ENCODE results near the gene SBK3. TPM values are rescaled to one million over a fixed set of nuclear protein-coding genes. Genes with fewer than 3 reads are reported as not detected.

SBK3 gene
- total RNA-seq, 1 experiment from 2014 or later, result 1.2 TPM

DNA sequence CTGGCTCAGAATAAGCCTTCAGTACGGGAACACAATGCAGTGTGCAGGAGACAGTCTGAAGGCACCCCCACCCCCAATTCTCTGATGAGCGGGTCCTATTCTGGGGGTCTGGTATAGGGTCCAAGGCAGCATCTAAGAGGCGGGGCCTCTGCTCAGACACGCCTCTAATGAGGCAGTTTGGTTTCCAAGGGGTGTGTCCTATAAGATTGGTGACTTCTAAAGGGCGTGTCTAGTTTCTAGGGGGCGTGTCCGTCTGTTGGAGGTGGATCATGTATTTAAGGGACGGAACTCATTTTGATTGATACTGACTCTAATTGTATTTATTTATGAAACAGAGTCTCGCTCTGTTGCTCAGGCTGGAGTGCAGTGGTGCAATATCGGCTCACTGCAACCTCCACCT, 45.3 kb upstream of the SBK3 start:
- ATAC-seq (peak; percentile 58), DNase-seq (ENCODE audit: low read depth, low spot score) (peak; percentile 42)
- Histone ChIP-seq H3K36me3 (ENCODE audit: control insufficient read depth in 1 of 2, insufficient read depth in 2 of 2, low read length in 2 of 2) (peaks cover 3 to 10% of the 10 kb centered on the region in 2 experiments), H3K4me1 (ENCODE audit: control insufficient read depth in 1 of 2, insufficient read depth in 2 of 2, low read length in 2 of 2) (peaks cover 11 to 22% of the 10 kb centered on the region in 2 experiments), H3K9me2 (ENCODE audit: insufficient read depth) (no peaks in the 10 kb centered on the region), H3K4me2 (ENCODE audit: low read length) (no peak overlapping the region), H3K27me3 (ENCODE audit: insufficient read depth, low read length) (no peaks in the 10 kb centered on the region), H3K27ac (ENCODE audit: low read depth, low read length) (no peak overlapping the region), H3K4me3 (replicated peaks in 1 of 2; ENCODE audit: low read depth in 1 of 2, low read length in 2 of 2) (no peak overlapping the region), H3K79me2 (ENCODE audit: insufficient read depth, low read length) (no peaks in the 10 kb centered on the region), H4K20me1 (ENCODE audit: insufficient read depth) (no peaks in the 10 kb centered on the region), H3K9ac (ENCODE audit: low read length) (no peak overlapping the region), H2AFZ (ENCODE audit: low read depth, low read length, poor library complexity, severe bottlenecking) (no peak overlapping the region), H3K9me3 (ENCODE audit: control insufficient read depth in 1 of 2, insufficient read depth in 1 of 2, low read depth in 1 of 2, low read length in 2 of 2) (no peaks in the 10 kb centered on the region)
- no peak for TF ChIP-seq TCF7L2 (IDR thresholded peaks at IDR 0.05; ENCODE audit: borderline replicate concordance, extremely low read depth, insufficient read depth, insufficient read length)
- TF ChIP-seq RAD21 (IDR thresholded peaks at IDR 0.05; ENCODE audit: low read depth), result no peak
- TF ChIP-seq JUND (IDR thresholded peaks at IDR 0.05), result no peak
- no peak for TF ChIP-seq ELF1 (IDR thresholded peaks at IDR 0.05; ENCODE audit: borderline replicate concordance, low read depth)
- no peak for TF ChIP-seq SRF (IDR thresholded peaks at IDR 0.05; ENCODE audit: low read depth)
- no peak for TF ChIP-seq EGR1 (IDR thresholded peaks at IDR 0.05; ENCODE audit: low read depth)
- TF ChIP-seq, protein P1, sequence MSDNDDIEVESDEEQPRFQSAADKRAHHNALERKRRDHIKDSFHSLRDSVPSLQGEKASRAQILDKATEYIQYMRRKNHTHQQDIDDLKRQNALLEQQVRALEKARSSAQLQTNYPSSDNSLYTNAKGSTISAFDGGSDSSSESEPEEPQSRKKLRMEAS (IDR thresholded peaks at IDR 0.05), result no peak
- intact Hi-C loops (cut with micrococcal nuclease), result no loop called here
- ChIA-PET RAD21 (ENCODE audit: low non-redundant PET in 1 of 2, low total read pairs in 2 of 2, uncharacterized antibody in 2 of 2, unreplicated experiment in 2 of 2) (no interaction called here), CTCF (no interaction called here), POLR2A (interaction anchor here (1.0 kb wide), 1 partner anchor 9 kb away, joined by 3 read pairs; the partner anchor contains the start of gene FIZ1)
- no TSS peak for BruUV-seq (replicated peaks)

DNA sequence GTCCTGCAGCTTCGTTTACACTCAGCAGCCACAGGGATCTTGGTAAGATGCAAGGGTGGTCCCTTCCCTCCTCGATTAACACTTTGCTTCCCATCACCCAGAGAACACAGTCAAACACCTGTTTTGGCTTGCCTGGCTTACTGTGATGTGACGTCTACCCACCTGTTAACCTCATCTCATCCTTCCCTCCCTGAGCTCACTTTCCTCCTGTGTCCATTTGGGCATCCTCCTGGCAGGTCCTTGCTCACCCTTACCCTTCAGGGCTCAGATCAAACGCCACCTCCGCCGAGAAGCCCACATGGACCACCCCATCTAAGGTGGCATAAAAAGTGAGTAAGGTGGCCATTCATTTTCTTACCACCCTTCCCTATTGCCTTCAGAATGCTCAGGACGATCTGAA, 44.8 kb upstream of the SBK3 start:
- no peak overlapping the region for H2AFZ ChIP-seq (ENCODE audit: low read depth, low read length, poor library complexity, severe bottlenecking)
- TF ChIP-seq YY1 (IDR thresholded peaks at IDR 0.05; ENCODE audit: extremely low read depth, insufficient replicate concordance, low read depth, low read length), result no peak
- TF ChIP-seq SIN3A (IDR thresholded peaks at IDR 0.05; ENCODE audit: low read depth), result no peak
- TF ChIP-seq POLR2A (IDR thresholded peaks at IDR 0.05; ENCODE audit: borderline replicate concordance, extremely low read depth, insufficient read depth, insufficient read length), result no peak
- no peak for TF ChIP-seq ZFX (IDR thresholded peaks at IDR 0.05)
- TF ChIP-seq SRF (IDR thresholded peaks at IDR 0.05; ENCODE audit: low read depth), result no peak
- peaks cover 11 to 22% of the 10 kb centered on the region in 2 experiments for H3K4me1 ChIP-seq (ENCODE audit: control insufficient read depth in 1 of 2, insufficient read depth in 2 of 2, low read length in 2 of 2)
- no peaks in the 10 kb centered on the region for H3K79me2 ChIP-seq (ENCODE audit: insufficient read depth, low read length)
- RAD21 ChIA-PET (ENCODE audit: low non-redundant PET in 1 of 2, low total read pairs in 2 of 2, uncharacterized antibody in 2 of 2, unreplicated experiment in 2 of 2), result no interaction called here
- H3K9ac ChIP-seq (ENCODE audit: low read length), result no peak overlapping the region
- intact Hi-C loops (cut with micrococcal nuclease), result no loop called here
- no peaks in the 10 kb centered on the region for H3K9me3 ChIP-seq (ENCODE audit: control insufficient read depth in 1 of 2, insufficient read depth in 1 of 2, low read depth in 1 of 2, low read length in 2 of 2)
- no peak overlapping the region for H3K27ac ChIP-seq (ENCODE audit: low read depth, low read length)
- ATAC-seq (no peak), DNase-seq (ENCODE audit: low read depth, low spot score) (no peak)
- no TSS peak for BruUV-seq (replicated peaks)
- H4K20me1 ChIP-seq (ENCODE audit: insufficient read depth), result no peaks in the 10 kb centered on the region
- POLR2A ChIA-PET, result no interaction called here
- CTCF ChIA-PET, result no interaction called here
- H3K9me2 ChIP-seq (ENCODE audit: insufficient read depth), result no peaks in the 10 kb centered on the region
- no peak overlapping the region for H3K4me2 ChIP-seq (ENCODE audit: low read length)
- peaks cover under 1 to 5% of the 10 kb centered on the region in 2 experiments; a peak in 2 of 4 replicates for H3K36me3 ChIP-seq (ENCODE audit: control insufficient read depth in 1 of 2, insufficient read depth in 2 of 2, low read length in 2 of 2)
- H3K4me3 ChIP-seq (replicated peaks in 1 of 2; ENCODE audit: low read depth in 1 of 2, low read length in 2 of 2), result no peak overlapping the region
- no peaks in the 10 kb centered on the region for H3K27me3 ChIP-seq (ENCODE audit: insufficient read depth, low read length)

Data from HCT116 (cell line).